Caki2 (cell line): ENCODE data around the gene ATXN1. TPM values are rescaled to one million over a fixed set of nuclear protein-coding genes. Genes with fewer than 3 reads are reported as not detected.

ENCODE experiments used
- DNase-seq: peaks from one replicate; pipeline ENCODE4 v3.0.0-alpha.2; 2015; ENCODE audit warnings: low read depth
- in situ Hi-C: cut with HindIII; loops from 2 replicates; pipeline ENCODE4 v1.10.0; 2016; ENCODE audit warnings: low sequenced_read_pairs, low pct_unique_long_range_greater_than_20kb, mixed read lengths
- total RNA-seq: library from RNA; depleted of rRNA; stranded (reverse); fragments of >200 nt; shearing (Covaris generic); gene quantifications from 2 replicates; pipeline ENCODE4 v1.2.3, GENCODE V29; 2014; ENCODE audit warnings: low replicate concordance

The ATXN1 gene
- total RNA-seq, 1 experiment from 2014 or later, result 23.8 TPM

- DNase-seq, result no peak
- in situ Hi-C loops, result no loop called here
Observed at GRCh38 chr6:16496210-16496609, 265.1 kb downstream of the ATXN1 start.

GRCh38 chr6:16494793-16495192 is 266.5 kb downstream of the ATXN1 start:
- no peak for DNase-seq
- in situ Hi-C loops, result no loop called here

- no peak for DNase-seq
- in situ Hi-C loops, result no loop called here
Observed at GRCh38 chr6:16493802-16494201, 267.5 kb downstream of the ATXN1 start.

GRCh38 chr6:16493112-16493511 is 268.1 kb downstream of the ATXN1 start:
- in situ Hi-C loops, result no loop called here
- no peak for DNase-seq

- in situ Hi-C loops, result no loop called here
- no peak for DNase-seq
Observed at GRCh38 chr6:16491666-16492313, 269.5 kb downstream of the ATXN1 start.

- DNase-seq, result no peak
Observed at GRCh38 chr6:16490616-16491015, 270.6 kb downstream of the ATXN1 start.

GRCh38 chr6:16488813-16489212 is 272.4 kb downstream of the ATXN1 start:
- no peak for DNase-seq
- in situ Hi-C loops, result no loop called here

More at GRCh38 chr6:16490616-16491015, 270.6 kb downstream of the ATXN1 start:
- in situ Hi-C loops, result no loop called here

GRCh38 chr6:16487996-16488674 is 273.1 kb downstream of the ATXN1 start:
- in situ Hi-C loops, result no loop called here
- DNase-seq, result no peak

GRCh38 chr6:16486661-16487060 is 274.6 kb downstream of the ATXN1 start:
- DNase-seq, result no peak
- in situ Hi-C loops, result no loop called here

- in situ Hi-C loops, result no loop called here
- DNase-seq, result no peak
Observed at GRCh38 chr6:16483315-16483875, 277.9 kb downstream of the ATXN1 start.

GRCh38 chr6:16482702-16483314 is 278.5 kb downstream of the ATXN1 start:
- in situ Hi-C loops, result no loop called here
- no peak for DNase-seq

GRCh38 chr6:16481697-16482399 is 279.4 kb downstream of the ATXN1 start:
- in situ Hi-C loops, result no loop called here
- DNase-seq, result no peak

- DNase-seq, result no peak
- in situ Hi-C loops, result no loop called here
Observed at GRCh38 chr6:16480763-16481560, 280.3 kb downstream of the ATXN1 start.

GRCh38 chr6:16477367-16478149 is 283.7 kb downstream of the ATXN1 start:
- in situ Hi-C loops, result no loop called here
- DNase-seq, result no peak

- no peak for DNase-seq
- in situ Hi-C loops, result no loop called here
Observed at GRCh38 chr6:16476861-16477260, 284.4 kb downstream of the ATXN1 start.

- no peak for DNase-seq
- in situ Hi-C loops, result no loop called here
Observed at GRCh38 chr6:16475494-16475781, 285.8 kb downstream of the ATXN1 start.

GRCh38 chr6:16474772-16475493 is 286.3 kb downstream of the ATXN1 start:
- in situ Hi-C loops, result no loop called here
- no peak for DNase-seq
